B cell (primary cell): Measurements from ENCODE around the gene DAGLB.
"Not testable (repeated sequence)": the region's sequence is repeated elsewhere in the genome, so short reads cannot be mapped to it uniquely, and the experiment has no call there.

ENCODE experiments used
- CTCF ChIP-seq: fragments of 200-600 bp; IDR thresholded peaks from one replicate; pipeline ENCODE4 v1.8.0; 2022; ENCODE audit warnings: antibody characterized with exemption, mild to moderate bottlenecking
- EZH2 ChIP-seq: IDR thresholded peaks from 2 replicates; pipeline ENCODE4 v1.6.1; 2012; ENCODE audit warnings: borderline replicate concordance, low read depth, mild to moderate bottlenecking, moderate library complexity, low read length; ENCODE audit not compliant: insufficient read depth, poor library complexity, severe bottlenecking

DNA sequence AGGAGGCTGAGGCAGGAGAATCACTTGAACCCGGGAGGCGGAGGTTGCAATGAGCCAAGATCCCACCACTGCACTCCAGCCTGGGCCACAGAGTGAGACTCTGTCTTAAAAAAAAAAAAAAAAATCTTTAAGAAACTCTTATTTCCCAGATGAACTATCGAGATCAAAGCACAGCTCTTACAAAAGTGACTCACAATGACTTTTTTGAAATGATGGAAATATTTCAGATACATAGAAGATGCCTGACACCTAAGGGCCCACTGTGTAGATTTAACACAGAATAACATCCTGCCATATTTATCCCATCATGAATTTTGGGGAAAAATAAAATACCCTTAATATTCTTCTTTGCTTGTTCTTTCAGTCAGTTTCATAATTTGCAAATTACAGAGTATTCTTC is 10.9 kb upstream of the DAGLB start:
- not testable (repeated sequence) for TF ChIP-seq CTCF, EZH2
